ENCODE results near the gene RARRES2.

- TF ChIP-seq, protein P1, sequence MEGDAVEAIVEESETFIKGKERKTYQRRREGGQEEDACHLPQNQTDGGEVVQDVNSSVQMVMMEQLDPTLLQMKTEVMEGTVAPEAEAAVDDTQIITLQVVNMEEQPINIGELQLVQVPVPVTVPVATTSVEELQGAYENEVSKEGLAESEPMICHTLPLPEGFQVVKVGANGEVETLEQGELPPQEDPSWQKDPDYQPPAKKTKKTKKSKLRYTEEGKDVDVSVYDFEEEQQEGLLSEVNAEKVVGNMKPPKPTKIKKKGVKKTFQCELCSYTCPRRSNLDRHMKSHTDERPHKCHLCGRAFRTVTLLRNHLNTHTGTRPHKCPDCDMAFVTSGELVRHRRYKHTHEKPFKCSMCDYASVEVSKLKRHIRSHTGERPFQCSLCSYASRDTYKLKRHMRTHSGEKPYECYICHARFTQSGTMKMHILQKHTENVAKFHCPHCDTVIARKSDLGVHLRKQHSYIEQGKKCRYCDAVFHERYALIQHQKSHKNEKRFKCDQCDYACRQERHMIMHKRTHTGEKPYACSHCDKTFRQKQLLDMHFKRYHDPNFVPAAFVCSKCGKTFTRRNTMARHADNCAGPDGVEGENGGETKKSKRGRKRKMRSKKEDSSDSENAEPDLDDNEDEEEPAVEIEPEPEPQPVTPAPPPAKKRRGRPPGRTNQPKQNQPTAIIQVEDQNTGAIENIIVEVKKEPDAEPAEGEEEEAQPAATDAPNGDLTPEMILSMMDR (IDR thresholded peaks at IDR 0.05): no peak
- TF ChIP-seq POLR2A (IDR thresholded peaks at IDR 0.05): no peak
Measured at GRCh38 chr7:150337179-150337578, 4.2 kb downstream of the RARRES2 start.
